Urinary bladder (tissue), 4 donors: ENCODE measurements around the gene HOXC4. TPM values are rescaled to one million over a fixed set of nuclear protein-coding genes. Genes with fewer than 3 reads are reported as not detected.
"Not testable (repeated sequence)": the region's sequence is repeated elsewhere in the genome, so short reads cannot be mapped to it uniquely, and the experiment has no call there.

Source experiments
- DNase-seq: peaks from one replicate; pipeline ENCODE4 v3.0.0-alpha.2; 2015; ENCODE audit errors: extremely low spot score
- H3K27ac ChIP-seq: one replicate; pipeline ENCODE4 v1.5.1; 2013; ENCODE audit warnings: low read depth, mild to moderate bottlenecking, moderate library complexity
- H3K36me3 ChIP-seq: one replicate; pipeline ENCODE4 v1.6.1; 2013; ENCODE audit warnings: mild to moderate bottlenecking, moderate library complexity; ENCODE audit not compliant: insufficient read depth
- H3K4me1 ChIP-seq: one replicate; pipeline ENCODE4 v1.6.1; 2013; ENCODE audit warnings: mild to moderate bottlenecking, moderate library complexity; ENCODE audit not compliant: insufficient read depth
- H3K4me3 ChIP-seq: one replicate; pipeline ENCODE4 v1.5.1; 2013; ENCODE audit warnings: low read depth, low read length
- WGBS: extraction: QIAGEN DNeasy Blood & Tissue Kit; methylation state at CpG from one replicate; pipeline ENCODE4 v1.1.7; 2013; 5-methylcytosine and 5-hydroxymethylcytosine counted together
- polyA plus RNA-seq: library from polyadenylated mRNA; stranded (reverse); fragments of 200-250 nt; gene quantifications from one replicate; pipeline ENCODE4 v1.2.3, GENCODE V29; 2013
- total RNA-seq: library from RNA; depleted of rRNA; stranded (reverse); fragments of >200 nt; gene quantifications from one replicate; pipeline ENCODE4 v1.2.3, GENCODE V29; 2014
- donor health status: healthy with polysubstance abuse.
- donor health status: healthy.

HOXC4 gene
- total and polyA plus RNA-seq, 2 donors: 0.58 to 1.6 TPM

DNA sequence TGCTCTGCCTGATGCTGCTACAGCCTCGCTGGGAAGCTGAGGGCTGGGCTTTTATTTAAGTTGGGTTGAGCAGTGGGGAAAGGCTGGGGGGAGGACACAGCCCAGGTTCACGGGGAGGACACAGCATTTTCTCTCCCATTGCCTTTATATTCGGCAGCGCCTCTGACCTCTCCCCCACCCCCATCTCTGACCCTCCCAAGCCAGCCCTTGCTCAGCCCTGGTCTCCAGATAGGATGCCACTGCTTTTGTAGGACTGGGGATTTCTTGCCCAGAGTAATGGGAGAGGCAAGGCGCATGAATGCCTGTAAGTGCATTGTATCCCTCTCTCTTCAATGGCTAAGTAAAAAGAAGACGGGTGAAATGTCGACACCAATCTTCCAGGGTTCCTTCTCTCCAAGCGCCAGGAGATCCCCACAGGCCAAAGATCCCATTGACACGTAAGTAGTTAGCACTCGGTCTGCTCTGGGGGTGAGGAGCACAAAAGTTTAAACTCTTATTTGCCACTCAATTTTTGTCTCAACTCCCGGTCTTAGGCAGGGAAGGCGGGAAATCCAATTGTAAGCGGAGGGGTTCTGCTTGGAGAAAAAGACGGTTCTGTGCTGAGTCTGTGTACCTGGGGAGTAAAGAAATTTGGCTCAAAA is 4.6 kb downstream of the HOXC4 start:
- Histone ChIP-seq H3K36me3 (no peaks in the 10 kb centered on the region), H3K4me3 (no peak overlapping the region), H3K4me1 (peaks cover 3% of the 10 kb centered on the region), H3K27ac (no peak overlapping the region)
- DNase-seq: no peak
- 51% methylated on average over 14 of the region's 14 CpGs for WGBS

DNA sequence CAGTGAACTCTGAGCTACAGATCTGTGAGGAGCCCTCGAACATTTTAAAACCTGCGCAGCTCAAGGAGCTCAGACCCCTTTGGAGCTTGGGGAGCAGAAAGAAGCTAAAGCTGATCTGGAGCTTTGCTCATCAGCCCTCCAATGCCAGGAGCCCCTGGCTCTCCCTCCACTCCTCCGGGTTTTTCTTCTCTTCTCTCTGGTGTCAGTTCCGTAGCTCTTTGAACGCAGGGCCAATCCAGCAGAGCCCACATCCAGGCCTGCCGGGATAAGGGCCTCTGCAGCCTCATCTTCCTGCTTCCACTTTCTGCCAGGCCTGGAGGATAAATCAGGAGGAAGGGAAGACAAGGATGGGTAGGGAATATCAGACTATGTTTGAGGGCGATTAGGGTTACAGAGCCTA is 6.0 kb downstream of the HOXC4 start:
- 48% methylated on average over 7 of the region's 7 CpGs for WGBS
- Histone ChIP-seq H3K36me3 (no peaks in the 10 kb centered on the region), H3K27ac (no peak overlapping the region), H3K4me3 (no peak overlapping the region), H3K4me1 (peaks cover 2% of the 10 kb centered on the region)
- DNase-seq: no peak

DNA sequence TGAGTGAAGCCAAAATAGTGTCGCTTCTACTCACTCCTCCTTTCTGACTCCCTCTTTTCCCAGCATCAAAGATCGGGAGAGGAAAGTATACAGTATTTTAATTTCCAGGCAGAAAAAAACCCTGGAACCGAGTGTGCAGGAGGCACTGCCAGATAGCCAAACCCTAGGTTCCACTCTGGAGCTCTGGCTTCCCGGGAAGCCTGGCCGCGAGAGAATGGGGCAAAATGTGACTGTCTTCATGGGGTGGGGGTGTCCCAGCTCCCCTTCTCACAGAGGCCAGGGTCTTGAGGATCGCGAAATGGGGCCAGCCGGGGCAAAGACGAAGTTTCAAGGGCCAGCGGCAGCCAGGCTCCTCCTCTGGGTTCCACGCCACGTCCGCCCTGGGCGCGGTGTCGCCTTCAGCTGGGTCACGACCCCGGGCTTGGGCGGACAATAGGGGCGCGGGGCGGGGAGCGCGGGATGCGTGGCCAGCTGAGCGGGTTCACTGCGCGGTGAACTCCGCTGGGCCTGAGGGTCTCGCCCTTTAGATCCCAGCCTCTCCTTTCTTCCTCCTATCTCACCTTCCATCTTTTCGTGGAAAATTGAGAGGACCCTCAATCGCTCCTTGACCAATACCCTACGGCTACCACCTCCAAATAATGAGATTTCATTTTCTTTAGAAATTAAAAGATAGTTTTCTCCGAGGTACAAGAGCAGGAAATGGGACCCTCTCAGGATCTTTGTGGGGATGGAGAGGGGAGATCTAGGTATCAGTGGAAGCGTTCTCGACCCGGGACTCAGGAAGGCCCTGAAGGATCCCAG is 6.7 kb downstream of the HOXC4 start:
- WGBS: 39% methylated on average over 38 of the region's 38 CpGs
- Histone ChIP-seq H3K4me1 (peaks cover 2% of the 10 kb centered on the region), H3K36me3 (no peaks in the 10 kb centered on the region), H3K27ac (no peak overlapping the region), H3K4me3 (no peak overlapping the region)
- DNase-seq: no peak

DNA sequence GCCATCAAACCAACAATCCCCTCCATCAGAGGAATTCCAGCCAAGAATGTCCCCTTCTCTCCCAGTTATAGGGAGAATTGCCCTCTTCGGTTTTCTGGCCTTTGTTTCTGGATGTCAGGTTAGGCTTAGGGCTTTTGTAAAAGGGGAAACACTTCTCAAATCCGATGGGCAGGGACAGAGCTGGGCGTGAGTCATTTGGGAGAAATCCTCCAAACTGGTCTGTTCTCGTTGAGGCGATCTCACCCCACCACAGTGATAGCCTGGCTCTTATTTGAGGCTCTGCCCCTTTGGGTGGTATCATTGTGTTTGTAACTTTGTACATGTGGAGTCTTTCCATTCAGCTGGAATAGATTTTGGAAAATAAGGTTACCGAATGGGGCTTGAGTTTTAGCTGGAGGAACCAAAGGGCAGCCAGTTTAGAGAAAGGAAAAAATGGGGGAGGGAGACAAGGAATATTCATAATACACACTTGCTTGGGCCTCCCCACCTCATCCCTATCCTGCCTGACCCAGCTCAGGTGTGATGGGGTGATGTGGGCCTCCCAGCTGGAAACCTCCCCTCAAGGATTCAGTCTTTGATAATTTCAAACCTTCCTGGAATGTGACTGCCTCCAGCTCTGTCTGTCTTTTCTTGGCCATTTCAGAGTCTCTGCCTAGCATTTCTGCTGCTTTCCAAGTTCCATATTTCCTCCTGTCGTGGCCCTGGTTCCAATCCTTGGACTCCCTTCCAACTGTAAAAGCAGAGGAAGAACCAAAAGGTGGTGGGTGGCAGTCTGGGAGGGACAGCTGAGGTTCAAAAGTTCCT is 7.5 kb downstream of the HOXC4 start:
- Histone ChIP-seq H3K4me3 (no peak overlapping the region), H3K27ac (no peak overlapping the region), H3K36me3 (no peaks in the 10 kb centered on the region), H3K4me1 (peaks cover 2% of the 10 kb centered on the region)
- no peak for DNase-seq
- 49% methylated on average over 7 of the region's 7 CpGs for WGBS

DNA sequence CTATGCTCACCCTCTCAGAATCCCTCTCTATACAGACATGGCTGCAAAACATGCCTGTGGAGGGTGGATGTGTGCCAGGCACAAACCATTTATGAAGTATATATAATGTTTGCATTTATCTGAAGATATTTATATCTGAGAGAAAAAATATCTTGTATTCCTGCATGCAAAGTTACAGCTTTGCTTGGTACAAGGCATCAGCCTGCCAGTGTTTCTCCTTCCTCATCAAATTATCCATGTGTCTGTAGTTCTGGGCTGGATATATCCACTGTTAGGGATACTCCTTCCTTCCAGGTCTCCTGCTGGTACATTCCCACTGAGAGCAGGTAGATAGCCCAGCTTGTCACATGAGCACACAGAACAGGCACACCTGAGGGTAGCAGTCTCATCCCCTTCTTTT is 12.0 kb downstream of the HOXC4 start:
- no peak overlapping the region for H3K27ac ChIP-seq

DNA sequence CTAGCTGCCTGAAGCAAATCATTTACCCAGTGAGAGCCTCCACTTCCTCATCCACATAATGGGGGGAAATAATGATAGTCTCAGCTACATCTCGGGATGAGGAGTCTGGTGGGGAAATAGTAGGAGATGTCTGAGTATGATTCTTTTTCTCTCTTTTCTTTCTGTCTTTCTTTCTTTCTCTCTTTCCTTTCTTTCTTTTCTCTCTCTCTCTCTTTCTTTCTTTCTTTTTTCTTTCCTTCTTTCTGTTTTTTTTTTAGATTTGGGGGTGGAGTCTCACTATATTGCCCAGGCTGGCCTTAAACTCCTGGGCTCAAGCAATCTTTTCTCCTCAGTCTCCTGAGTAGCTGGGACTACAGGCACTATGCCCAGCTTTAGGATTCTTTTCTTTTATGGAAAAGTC is 12.8 kb downstream of the HOXC4 start:
- 77% methylated on average over 1 of the region's 1 CpG for WGBS
- no peaks in the 10 kb centered on the region for H3K4me1 ChIP-seq
- no peak overlapping the region for H3K27ac ChIP-seq
- no peak for DNase-seq
- no peaks in the 10 kb centered on the region for H3K36me3 ChIP-seq
- no peak overlapping the region for H3K4me3 ChIP-seq

More for the DNA sequence above, 12.0 kb downstream of the HOXC4 start:
- no peaks in the 10 kb centered on the region for H3K36me3 ChIP-seq
- no peaks in the 10 kb centered on the region for H3K4me1 ChIP-seq
- DNase-seq: no peak
- H3K4me3 ChIP-seq: no peak overlapping the region

DNA sequence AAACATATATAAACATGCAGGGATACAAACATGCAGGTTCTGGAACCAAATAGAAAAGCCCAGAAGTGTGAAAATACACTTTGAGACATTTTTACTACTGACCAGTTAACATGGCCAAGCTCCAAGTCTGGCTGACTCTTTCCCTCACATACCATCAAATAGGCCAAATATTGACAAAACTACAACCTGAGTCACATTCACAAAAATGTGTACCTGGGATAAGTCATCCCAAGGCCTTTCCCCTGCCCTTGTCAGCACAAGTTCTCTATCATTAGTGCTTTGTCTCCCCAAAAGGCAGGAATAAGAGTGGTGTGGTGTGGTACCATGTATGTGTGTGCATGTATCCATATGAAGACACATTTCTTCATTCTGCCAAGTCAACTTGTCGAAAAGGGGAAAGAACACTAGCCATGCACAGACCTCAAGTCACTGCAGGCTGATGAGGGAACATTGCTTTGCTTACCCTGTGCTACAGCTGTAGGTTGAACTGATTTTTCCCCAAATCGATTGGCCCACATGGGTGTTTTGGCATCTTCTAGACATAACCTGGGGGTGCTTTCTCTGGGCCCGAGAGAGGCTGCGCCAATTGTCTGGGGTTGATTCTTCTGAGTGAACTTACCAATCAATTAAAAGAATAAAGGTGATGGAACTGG is 14.9 kb downstream of the HOXC4 start:
- DNase-seq: no peak
- Histone ChIP-seq H3K4me1 (no peaks in the 10 kb centered on the region), H3K4me3 (no peak overlapping the region), H3K36me3 (no peaks in the 10 kb centered on the region), H3K27ac (no peak overlapping the region)
- 91% methylated on average over 4 of the region's 4 CpGs for WGBS

DNA sequence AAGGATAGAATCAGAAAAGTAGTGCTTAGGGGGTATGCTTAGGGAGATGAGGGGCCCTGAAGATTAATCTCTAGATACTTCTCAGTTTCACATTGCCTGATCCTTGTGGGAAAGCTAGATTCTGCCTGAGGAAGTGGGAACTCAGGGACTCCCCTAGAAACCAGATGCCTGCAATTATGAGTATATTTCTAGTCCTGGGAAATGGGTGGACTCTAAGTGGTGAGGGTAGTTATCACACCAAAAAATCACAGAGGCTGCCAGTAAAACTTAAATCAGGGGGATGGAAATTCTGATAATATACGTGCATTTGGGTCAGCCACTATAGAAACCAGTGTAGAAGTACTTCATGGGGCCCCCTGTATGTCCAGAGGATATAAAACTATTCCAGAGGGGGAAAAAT is 18.3 kb downstream of the HOXC4 start:
- DNase-seq: no peak
- 38% methylated on average over 1 of the region's 1 CpG for WGBS
- H3K4me1 ChIP-seq: no peaks in the 10 kb centered on the region
- H3K27ac ChIP-seq: no peak overlapping the region
- no peak overlapping the region for H3K4me3 ChIP-seq
- H3K36me3 ChIP-seq: no peaks in the 10 kb centered on the region

DNA sequence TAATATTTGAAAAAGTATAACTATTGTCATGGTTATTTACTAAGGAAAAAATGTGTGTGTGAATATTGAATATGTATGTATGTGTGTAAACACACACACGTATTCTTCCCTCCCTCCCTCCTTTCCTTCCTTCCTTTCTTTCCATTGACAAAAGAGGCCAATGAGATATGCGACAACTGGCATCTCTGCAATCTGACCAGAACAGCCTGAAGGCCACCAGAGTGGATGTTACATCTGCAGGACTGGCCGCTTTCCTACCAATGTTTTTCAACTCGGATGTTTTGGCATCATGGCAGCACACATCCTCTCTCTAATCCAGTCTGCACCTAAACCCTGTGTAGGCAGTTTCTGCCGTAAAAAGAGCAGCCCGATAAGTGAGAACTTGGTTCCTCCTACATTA is 20.7 kb downstream of the HOXC4 start:
- no peak overlapping the region for H3K4me3 ChIP-seq
- no peak overlapping the region for H3K27ac ChIP-seq
- H3K4me1 ChIP-seq: no peaks in the 10 kb centered on the region
- no peak for DNase-seq
- H3K36me3 ChIP-seq: no peaks in the 10 kb centered on the region
- 77% methylated on average over 6 of the region's 6 CpGs for WGBS

DNA sequence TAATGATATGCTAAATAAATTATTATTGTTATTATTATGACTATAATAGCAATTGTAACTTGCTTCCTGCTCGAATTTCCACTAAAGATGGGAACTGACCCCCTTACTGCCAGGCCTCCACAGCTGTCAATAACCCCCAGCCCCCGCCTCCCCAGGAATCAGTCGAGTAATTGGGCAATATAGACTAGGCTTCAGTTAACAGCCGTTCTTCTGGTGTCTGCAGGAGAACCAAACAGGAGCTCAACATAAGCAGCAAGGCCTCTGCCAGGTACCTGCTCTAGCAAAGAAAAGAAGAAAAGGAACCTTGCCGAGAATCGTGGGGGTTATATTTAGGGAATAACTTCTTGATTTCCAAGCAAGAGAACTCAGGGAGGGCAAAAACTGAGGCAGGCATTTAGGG is 21.8 kb downstream of the HOXC4 start:
- Histone ChIP-seq H3K4me3 (no peak overlapping the region), H3K4me1 (no peaks in the 10 kb centered on the region), H3K27ac (no peak overlapping the region), H3K36me3 (no peaks in the 10 kb centered on the region)
- 43% methylated on average over 6 of the region's 6 CpGs for WGBS
- no peak for DNase-seq

DNA sequence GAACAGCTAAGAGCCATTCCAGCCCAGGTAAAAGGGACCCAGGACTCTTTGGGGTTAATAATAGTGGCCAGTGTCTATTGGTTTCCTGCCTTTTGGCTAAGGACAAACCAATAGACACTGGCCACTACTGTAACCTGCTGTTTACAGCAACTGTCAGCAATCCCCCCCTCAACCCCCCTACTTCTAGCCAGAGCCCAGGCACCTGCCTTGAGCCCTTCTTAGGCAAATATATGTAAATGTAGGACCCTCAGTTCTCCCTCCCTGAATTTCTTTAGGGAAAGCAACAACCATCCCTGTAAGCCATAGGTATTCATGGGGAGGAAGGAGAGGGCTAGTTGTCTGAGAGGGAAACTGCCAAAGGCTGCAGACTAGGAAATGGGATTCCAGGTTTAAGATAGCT is 22.3 kb downstream of the HOXC4 start:
- H3K27ac ChIP-seq: no peak overlapping the region
- no peak overlapping the region for H3K4me3 ChIP-seq
- no peaks in the 10 kb centered on the region for H3K36me3 ChIP-seq
- DNase-seq: no peak
- no peaks in the 10 kb centered on the region for H3K4me1 ChIP-seq

DNA sequence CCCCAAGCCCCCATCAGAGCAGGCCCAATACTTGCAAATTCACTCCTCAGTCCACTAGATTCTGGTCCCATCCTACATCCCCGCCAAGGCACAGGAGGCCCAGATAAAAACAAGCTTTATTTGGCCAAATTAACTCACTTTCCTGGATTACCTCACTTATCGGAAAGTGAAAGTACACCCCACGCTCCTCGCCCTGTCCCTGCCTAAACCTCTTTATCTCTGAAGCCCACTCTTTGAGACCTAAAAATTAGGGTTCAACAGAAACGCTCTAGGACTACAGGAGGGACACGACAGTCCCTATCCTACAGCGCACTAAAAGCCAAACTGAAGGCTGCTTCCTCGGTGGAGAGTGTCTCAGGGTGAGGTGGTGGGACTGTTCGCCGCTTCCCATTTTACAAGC is 24.2 kb downstream of the HOXC4 start:
- H3K4me3 ChIP-seq, DNase-seq, H3K27ac ChIP-seq, H3K36me3 ChIP-seq, H3K4me1 ChIP-seq: not testable (repeated sequence)
- 74% methylated on average over 10 of the region's 10 CpGs for WGBS

DNA sequence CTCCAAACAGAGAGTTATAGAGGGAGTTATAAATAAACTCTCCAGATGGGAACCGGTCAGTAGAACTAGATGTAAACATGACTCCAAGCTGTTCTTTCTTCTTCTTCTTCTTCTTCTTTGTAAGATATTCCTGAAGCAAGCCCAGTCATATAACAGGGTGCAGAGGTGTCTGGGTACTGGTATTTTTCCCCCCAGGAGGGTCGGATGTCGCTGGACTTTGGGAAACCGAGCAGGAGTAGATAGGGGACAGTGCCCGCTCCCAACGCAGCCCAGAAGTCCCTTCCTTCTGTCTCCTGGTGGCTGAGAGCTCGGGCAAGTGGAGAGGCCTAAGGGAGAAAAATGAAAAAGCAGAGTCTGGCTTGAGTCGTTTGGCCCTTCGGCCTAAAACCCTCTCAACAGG is 25.5 kb downstream of the HOXC4 start:
- H3K4me3 ChIP-seq, DNase-seq, H3K4me1 ChIP-seq, H3K27ac ChIP-seq, H3K36me3 ChIP-seq: not testable (repeated sequence)
- 65% methylated on average over 9 of the region's 9 CpGs for WGBS
